ENCODE data around the gene GSX1.
"Not testable (repeated sequence)": the region's sequence is repeated elsewhere in the genome, so short reads cannot be mapped to it uniquely, and the experiment has no call there.

GSX1 gene

GRCh38 chr13:27792393-27793218, at the start of gene GSX1:
GSX1 (plus strand) TSS chr13:27792483; CDS start chr13:27792691, 208 bp downstream.
- Histone ChIP-seq H3K36me3 (ENCODE audit: insufficient read depth, low read length) (no peaks in the 10 kb centered on the region), H3K9ac (ENCODE audit: low read depth, low read length) (no peak within 1 kb of the TSS), H3K4me1 (ENCODE audit: insufficient read depth, low read length) (peaks cover 2% of the 10 kb centered on the region; the same call in 1 of the 2 replicates), H3K9me3 (ENCODE audit: control insufficient read depth, insufficient read depth, low read length) (no peaks in the 10 kb centered on the region)

- no peaks in the 10 kb centered on the region for H3K36me3 ChIP-seq (ENCODE audit: insufficient read depth, low read length)
- no peak overlapping the region for H3K9ac ChIP-seq (ENCODE audit: low read depth, low read length)
- peaks cover 12% of the 10 kb centered on the region for H3K4me1 ChIP-seq (ENCODE audit: insufficient read depth, low read length)
- H3K9me3 ChIP-seq (ENCODE audit: control insufficient read depth, insufficient read depth, low read length) = no peaks in the 10 kb centered on the region
These were observed 47.5 kb upstream of the GSX1 start for GRCh38 chr13:27744801-27745200.

GRCh38 chr13:27745301-27745700, 47.0 kb upstream of the GSX1 start:
- H3K9ac ChIP-seq (ENCODE audit: low read depth, low read length) = no peak overlapping the region; the same call in 1 of the 2 replicates
- no peaks in the 10 kb centered on the region for H3K36me3 ChIP-seq (ENCODE audit: insufficient read depth, low read length)
- no peaks in the 10 kb centered on the region for H3K9me3 ChIP-seq (ENCODE audit: control insufficient read depth, insufficient read depth, low read length)
- H3K4me1 ChIP-seq (ENCODE audit: insufficient read depth, low read length) = peaks cover 12% of the 10 kb centered on the region

- peaks cover 12% of the 10 kb centered on the region for H3K4me1 ChIP-seq (ENCODE audit: insufficient read depth, low read length)
- not testable (repeated sequence) for H3K36me3 ChIP-seq (ENCODE audit: insufficient read depth, low read length); H3K9me3 ChIP-seq (ENCODE audit: control insufficient read depth, insufficient read depth, low read length); H3K9ac ChIP-seq (ENCODE audit: low read depth, low read length)
These were observed 44.1 kb upstream of the GSX1 start for GRCh38 chr13:27748143-27748542.

- Histone ChIP-seq H3K4me1 (ENCODE audit: insufficient read depth, low read length) (no peaks in the 10 kb centered on the region), H3K9me3 (ENCODE audit: control insufficient read depth, insufficient read depth, low read length) (no peaks in the 10 kb centered on the region), H3K9ac (ENCODE audit: low read depth, low read length) (no peak overlapping the region), H3K36me3 (ENCODE audit: insufficient read depth, low read length) (no peaks in the 10 kb centered on the region)
These were observed 40.2 kb upstream of the GSX1 start for GRCh38 chr13:27751953-27752532.

GRCh38 chr13:27765650-27766049, 26.6 kb upstream of the GSX1 start:
- Histone ChIP-seq H3K36me3 (ENCODE audit: insufficient read depth, low read length) (no peaks in the 10 kb centered on the region), H3K9ac (ENCODE audit: low read depth, low read length) (no peak overlapping the region), H3K9me3 (ENCODE audit: control insufficient read depth, insufficient read depth, low read length) (no peaks in the 10 kb centered on the region), H3K4me1 (ENCODE audit: insufficient read depth, low read length) (no peaks in the 10 kb centered on the region)

GRCh38 chr13:27770809-27771208, 21.5 kb upstream of the GSX1 start:
- Histone ChIP-seq H3K4me1 (ENCODE audit: insufficient read depth, low read length) (no peaks in the 10 kb centered on the region), H3K9ac (ENCODE audit: low read depth, low read length) (no peak overlapping the region), H3K36me3 (ENCODE audit: insufficient read depth, low read length) (no peaks in the 10 kb centered on the region), H3K9me3 (ENCODE audit: control insufficient read depth, insufficient read depth, low read length) (no peaks in the 10 kb centered on the region)

GRCh38 chr13:27772651-27773425, 19.4 kb upstream of the GSX1 start:
- no peaks in the 10 kb centered on the region for H3K4me1 ChIP-seq (ENCODE audit: insufficient read depth, low read length)
- no peaks in the 10 kb centered on the region for H3K36me3 ChIP-seq (ENCODE audit: insufficient read depth, low read length)
- no peak overlapping the region for H3K9ac ChIP-seq (ENCODE audit: low read depth, low read length)
- H3K9me3 ChIP-seq (ENCODE audit: control insufficient read depth, insufficient read depth, low read length) = no peaks in the 10 kb centered on the region

- Histone ChIP-seq H3K9ac (ENCODE audit: low read depth, low read length) (no peak overlapping the region), H3K9me3 (ENCODE audit: control insufficient read depth, insufficient read depth, low read length) (no peaks in the 10 kb centered on the region), H3K36me3 (ENCODE audit: insufficient read depth, low read length) (no peaks in the 10 kb centered on the region), H3K4me1 (ENCODE audit: insufficient read depth, low read length) (no peaks in the 10 kb centered on the region)
These were observed 18.1 kb upstream of the GSX1 start for GRCh38 chr13:27774169-27774568.

GRCh38 chr13:27774651-27775050, 17.6 kb upstream of the GSX1 start:
- Histone ChIP-seq H3K4me1 (ENCODE audit: insufficient read depth, low read length) (no peaks in the 10 kb centered on the region), H3K9me3 (ENCODE audit: control insufficient read depth, insufficient read depth, low read length) (no peaks in the 10 kb centered on the region), H3K36me3 (ENCODE audit: insufficient read depth, low read length) (no peaks in the 10 kb centered on the region), H3K9ac (ENCODE audit: low read depth, low read length) (no peak overlapping the region)

- Histone ChIP-seq H3K9ac (ENCODE audit: low read depth, low read length) (no peak overlapping the region), H3K36me3 (ENCODE audit: insufficient read depth, low read length) (no peaks in the 10 kb centered on the region), H3K9me3 (ENCODE audit: control insufficient read depth, insufficient read depth, low read length) (no peaks in the 10 kb centered on the region), H3K4me1 (ENCODE audit: insufficient read depth, low read length) (no peaks in the 10 kb centered on the region)
These were observed 16.3 kb upstream of the GSX1 start for GRCh38 chr13:27775943-27776342.

- Histone ChIP-seq H3K36me3 (ENCODE audit: insufficient read depth, low read length) (no peaks in the 10 kb centered on the region), H3K4me1 (ENCODE audit: insufficient read depth, low read length) (no peaks in the 10 kb centered on the region), H3K9me3 (ENCODE audit: control insufficient read depth, insufficient read depth, low read length) (no peaks in the 10 kb centered on the region), H3K9ac (ENCODE audit: low read depth, low read length) (no peak overlapping the region)
These were observed 10.1 kb upstream of the GSX1 start for GRCh38 chr13:27782151-27782550.

GRCh38 chr13:27783111-27783510, 9.2 kb upstream of the GSX1 start:
- Histone ChIP-seq H3K36me3 (ENCODE audit: insufficient read depth, low read length) (no peaks in the 10 kb centered on the region), H3K9ac (ENCODE audit: low read depth, low read length) (no peak overlapping the region), H3K4me1 (ENCODE audit: insufficient read depth, low read length) (no peaks in the 10 kb centered on the region), H3K9me3 (ENCODE audit: control insufficient read depth, insufficient read depth, low read length) (no peaks in the 10 kb centered on the region)

- no peaks in the 10 kb centered on the region for H3K9me3 ChIP-seq (ENCODE audit: control insufficient read depth, insufficient read depth, low read length)
- no peak overlapping the region for H3K9ac ChIP-seq (ENCODE audit: low read depth, low read length)
- peaks cover 2% of the 10 kb centered on the region; the same call in 1 of the 2 replicates for H3K4me1 ChIP-seq (ENCODE audit: insufficient read depth, low read length)
These were observed 4.0 kb upstream of the GSX1 start for GRCh38 chr13:27788271-27788670.

More at GRCh38 chr13:27788271-27788670, 4.0 kb upstream of the GSX1 start:
- no peaks in the 10 kb centered on the region for H3K36me3 ChIP-seq (ENCODE audit: insufficient read depth, low read length)
